Endothelial cell of umbilical vein (primary cell): ENCODE results near the gene SSH2. TPM values are rescaled to one million over a fixed set of nuclear protein-coding genes. Genes with fewer than 3 reads are reported as not detected.

Source experiments
- BruUV-seq: library from RNA; stranded (reverse); fragments of 400-500 nt; replicated peaks from 2 replicates; lab custom pipeline; 2021; lab: Mats Ljungman, UMichigan
- CTCF ChIA-PET: fragments of 300-600, 350-600 bp; sonication (Branson Sonifier 250); formaldehyde crosslinking; loops from one replicate; lab custom pipeline; 2021; ENCODE audit warnings: antibody characterized with exemption, inconsistent platforms; lab: Charles Lee
- POLR2A ChIA-PET: fragments of 300-600, 350-600 bp; sonication (Branson Sonifier 250); formaldehyde crosslinking; loops from one replicate; lab custom pipeline; 2021; ENCODE audit warnings: antibody characterized with exemption, inconsistent platforms; lab: Charles Lee
- DNase-seq: peaks from one replicate; pipeline ENCODE4 v3.0.0-alpha.2; 2011; ENCODE audit warnings: low read depth, low spot score
- FAIRE-seq: peaks from 2 replicates; lab custom pipeline; 2011; peaks lifted over from hg19 to GRCh38; lab: Jason Lieb, UNC
- H2AFZ ChIP-seq: 2 replicates; pipeline ENCODE4 v1.6.0; 2012; ENCODE audit warnings: low read depth, low read length, control low read depth, inconsistent platforms
- H3K27ac ChIP-seq: 2 replicates; pipeline ENCODE4 v1.5.1; 2011; ENCODE audit warnings: low read depth, mild to moderate bottlenecking, control low read depth, low read length, moderate library complexity; ENCODE audit not compliant: insufficient read depth
- H3K27me3 ChIP-seq, 2 experiments: 2 replicates each; pipeline versions ENCODE4 v1.6.0 to v1.6.1; 2011; ENCODE audit warnings: low read length in 2 of 2, mixed read lengths in 1 of 2; ENCODE audit not compliant: control insufficient read depth in 2 of 2, insufficient read depth in 2 of 2
- H3K36me3 ChIP-seq, 2 experiments: 2 replicates in 1 of 2; 3 replicates in 1 of 2; pipeline ENCODE4 v1.5.1; 2011; ENCODE audit warnings: low read length in 2 of 2, mild to moderate bottlenecking in 1 of 2, moderate library complexity in 1 of 2; ENCODE audit not compliant: control insufficient read depth in 2 of 2, insufficient read depth in 2 of 2; ENCODE audit errors: extremely low read depth in 1 of 2
- H3K4me1 ChIP-seq: 3 replicates; pipeline ENCODE4 v1.5.1; 2011; ENCODE audit warnings: mild to moderate bottlenecking, low read length; ENCODE audit not compliant: control insufficient read depth, insufficient read depth; ENCODE audit errors: extremely low read depth
- H3K4me2 ChIP-seq: 2 replicates; pipeline ENCODE4 v1.6.1; 2011; ENCODE audit warnings: low read length, control low read depth, mixed read lengths; ENCODE audit not compliant: insufficient read depth
- H3K4me3 ChIP-seq, 3 experiments: fragments of 200-600 bp in 1 of 3; sonication (generic), shearing (Covaris generic) in 1 of 3; replicated peaks in 1 of 3; 2 replicates each; pipeline ENCODE4 v1.5.1; 2011 to 2016; ENCODE audit warnings: control low read depth in 3 of 3, low read length in 3 of 3, mild to moderate bottlenecking in 2 of 3, inconsistent platforms in 1 of 3, low read depth in 1 of 3, moderate library complexity in 1 of 3; ENCODE audit not compliant: insufficient read depth in 1 of 3
- H3K79me2 ChIP-seq: 2 replicates; pipeline ENCODE4 v1.6.0; 2012; ENCODE audit warnings: low read length, inconsistent platforms; ENCODE audit not compliant: control insufficient read depth, insufficient read depth
- H3K9ac ChIP-seq: replicated peaks from 2 replicates; pipeline ENCODE3; 2011; ENCODE audit warnings: low read length, control low read depth; ENCODE audit not compliant: insufficient read depth; ENCODE audit errors: extremely low read depth
- H3K9me1 ChIP-seq: replicated peaks from 3 replicates; pipeline ENCODE4 v1.6.0; 2011; ENCODE audit warnings: mild to moderate bottlenecking, low read length; ENCODE audit not compliant: control insufficient read depth, insufficient read depth; ENCODE audit errors: extremely low read depth
- H3K9me3 ChIP-seq: replicated peaks from 2 replicates; pipeline ENCODE4 v1.5.1; 2012; ENCODE audit warnings: low read length, inconsistent platforms; ENCODE audit not compliant: control insufficient read depth, insufficient read depth
- H4K20me1 ChIP-seq: replicated peaks from 2 replicates; pipeline ENCODE3; 2011; ENCODE audit warnings: mild to moderate bottlenecking, low read length; ENCODE audit not compliant: control insufficient read depth, insufficient read depth; ENCODE audit errors: extremely low read depth
- CTCF ChIP-seq, 2 donors: IDR thresholded peaks; 1 replicate in 1 of 2; 2 replicates in 1 of 2; pipeline ENCODE4 v1.5.1; 2011; ENCODE audit warnings: low read length in 2 of 2, mild to moderate bottlenecking in 2 of 2, moderate library complexity in 2 of 2, control low read depth in 1 of 2, inconsistent platforms in 1 of 2, low read depth in 1 of 2; ENCODE audit not compliant: insufficient read depth in 1 of 2; ENCODE audit errors: extremely low read depth in 1 of 2
- EZH2 ChIP-seq: IDR thresholded peaks from 2 replicates; pipeline ENCODE4 v1.6.1; 2012; ENCODE audit warnings: borderline replicate concordance, low read depth, mild to moderate bottlenecking, moderate library complexity, low read length, inconsistent platforms; ENCODE audit not compliant: severe bottlenecking
- FOS ChIP-seq: IDR thresholded peaks from 2 replicates; pipeline ENCODE4 v1.6.1; 2011; ENCODE audit warnings: mild to moderate bottlenecking, low read length, moderate library complexity, borderline replicate concordance; ENCODE audit not compliant: insufficient read depth
- GATA2 ChIP-seq: IDR thresholded peaks from 2 replicates; pipeline ENCODE4 v1.7.0; 2011; ENCODE audit warnings: low read depth, mild to moderate bottlenecking, moderate library complexity, mixed read lengths, low read length; ENCODE audit not compliant: insufficient read length, insufficient read depth
- JUN ChIP-seq: IDR thresholded peaks from 2 replicates; pipeline ENCODE4 v1.6.1; 2011; ENCODE audit warnings: borderline replicate concordance, low read depth; ENCODE audit not compliant: insufficient read length, insufficient read depth
- MAX ChIP-seq: IDR thresholded peaks from 2 replicates; pipeline ENCODE4 v1.6.1; 2011; ENCODE audit not compliant: insufficient read depth, insufficient read length
- MYC ChIP-seq: IDR thresholded peaks from one replicate; pipeline ENCODE4 v1.6.1; 2011; ENCODE audit warnings: mild to moderate bottlenecking, low read depth, low read length
- POLR2A ChIP-seq: IDR thresholded peaks from 2 replicates; pipeline ENCODE4 v1.6.1; 2012; ENCODE audit warnings: low read depth, mild to moderate bottlenecking, control low read depth, low read length
- POLR2AphosphoS5 ChIP-seq: IDR thresholded peaks from 2 replicates; pipeline ENCODE4 v1.6.1; 2012; ENCODE audit warnings: low read depth, mild to moderate bottlenecking, control low read depth, low read length, moderate library complexity; ENCODE audit not compliant: insufficient read depth
- dilution Hi-C: fragments of 300-500 bp; cut with MboI; formaldehyde crosslinking; loops from one replicate; pipeline ENCODE4 v1.15.0; 2019; ENCODE audit warnings: low sequenced_read_pairs; ENCODE audit not compliant: extremely low pct_ligation_motif_present
- intact Hi-C: fragments of 100-400 bp; cut with micrococcal nuclease; formaldehyde crosslinking; loops from one replicate; pipeline ENCODE4 v1.10.0; 2022
- polyA plus RNA-seq, 4 experiments: library from polyadenylated mRNA; depleted of rRNA in 3 of 4; stranded (reverse) in 3 of 4; unstranded in 1 of 4; fragments of >200 nt; gene quantifications; 2 replicates each; pipeline versions ENCODE4 v1.2.1 to v1.2.3, GENCODE V29; 2011 to 2012; ENCODE audit warnings: missing spikeins in 1 of 4
- total RNA-seq: library from RNA; stranded (reverse); gene quantifications from 2 replicates; pipeline ENCODE4 v1.2.3, GENCODE V29; 2021

Gene SSH2
- total and polyA plus RNA-seq, 2 donors (not counting 3 experiments of a cell fraction or from before 2014, with no cell fraction given), result 24.6 to 60.9 TPM

- CTCF ChIA-PET, result interaction anchor here (0.5 to 6.9 kb wide), 57 partner anchors 9 to 493 kb away, joined by 3 to 120 read pairs (median 5); partner anchors contain the start of genes ABHD15, ANKRD13B, SSH2 and TP53I13
- BruUV-seq, result no TSS peak
- Histone ChIP-seq H3K79me2 (no peaks in the 10 kb centered on the region), H4K20me1 (no peaks in the 10 kb centered on the region), H3K4me3 (peak overlapping the region in 1 of 3 experiments; percentile 2), H3K27me3 (no peaks in the 10 kb centered on the region), H3K36me3 (no peaks in the 10 kb centered on the region), H3K4me1 (peaks cover 33% of the 10 kb centered on the region), H3K9me3 (no peaks in the 10 kb centered on the region), H3K27ac (no peak overlapping the region), H3K4me2 (peak overlapping the region; percentile 43), H3K9ac (no peak overlapping the region), H2AFZ (peak overlapping the region; percentile 69), H3K9me1 (no peaks in the 10 kb centered on the region)
- DNase-seq (peak; percentile 86), FAIRE-seq (peak; percentile 87)
- POLR2A ChIA-PET, result interaction anchor here (1.0 kb wide), 1 partner anchor 163 kb away, joined by 3 read pairs; no protein-coding TSS in a partner anchor
- intact Hi-C loops, result loop anchor here (1.0 to 5.0 kb wide), 3 partner anchors 50 to 314 kb away; partner anchors contain the start of genes ABHD15 and TP53I13
- TF ChIP-seq MAX, result peak; percentile 73
- TF ChIP-seq FOS, result no peak
- TF ChIP-seq POLR2AphosphoS5, result no peak
- TF ChIP-seq EZH2, result no peak
- no peak for TF ChIP-seq GATA2
- TF ChIP-seq JUN, result no peak
- TF ChIP-seq POLR2A, result no peak
- peak; percentile 91 to 94 for TF ChIP-seq CTCF (IDR thresholded peaks at IDR 0.05; ENCODE audit: extremely low read depth in 1 of 2, insufficient read depth in 1 of 2, low read depth in 1 of 2, low read length in 2 of 2)
- TF ChIP-seq MYC, result peak; percentile 61
- dilution Hi-C loops, result no loop called here
These were observed 312.9 kb downstream of the SSH2 start for GRCh38 chr17:29617125-29617480.
